Spinal cord (tissue), 10 donors: ENCODE data around the gene WDR90. TPM values are rescaled to one million over a fixed set of nuclear protein-coding genes. Genes with fewer than 3 reads are reported as not detected.

ENCODE experiments used
- DNase-seq, 6 donors: peaks; one replicate each; pipeline versions ENCODE4 v3.0.0 to v3.0.0-alpha.2; 2013 to 2015; ENCODE audit warnings: low spot score in 6 of 6, low read depth in 4 of 6
- H3K27ac ChIP-seq: one replicate; pipeline ENCODE4 v1.5.1; 2013; ENCODE audit warnings: low read depth, low read length, control low read depth
- H3K27me3 ChIP-seq: one replicate; pipeline ENCODE4 v1.6.1; 2013; ENCODE audit warnings: low read length; ENCODE audit not compliant: control insufficient read depth, insufficient read depth
- H3K36me3 ChIP-seq: one replicate; pipeline ENCODE4 v1.6.1; 2013; ENCODE audit warnings: low read length; ENCODE audit not compliant: control insufficient read depth, insufficient read depth
- H3K4me1 ChIP-seq: one replicate; pipeline ENCODE4 v1.6.1; 2013; ENCODE audit warnings: low read length; ENCODE audit not compliant: control insufficient read depth, insufficient read depth
- H3K4me3 ChIP-seq: one replicate; pipeline ENCODE4 v1.5.1; 2013; ENCODE audit warnings: low read depth, low read length, control low read depth
- H3K9me3 ChIP-seq: one replicate; pipeline ENCODE4 v1.6.1; 2013; ENCODE audit warnings: low read length; ENCODE audit not compliant: control insufficient read depth, insufficient read depth
- WGBS: methylation state at CpG from one replicate; pipeline ENCODE4 v1.1.5; 2013; ENCODE audit warnings: missing lambda C conversion rate; ENCODE audit not compliant: insufficient coverage; 5-methylcytosine and 5-hydroxymethylcytosine counted together
- polyA plus RNA-seq, 2 donors: library from polyadenylated mRNA; unstranded; fragments of 120-200 nt; gene quantifications; one replicate each; pipeline ENCODE4 v1.2.1, GENCODE V29; 2013; ENCODE audit not compliant: insufficient read length in 2 of 2
- total RNA-seq, 2 donors: library from RNA; depleted of rRNA in 1 of 2; stranded (reverse); fragments of 120-200 nt in 1 of 2; fragments of >200 nt in 1 of 2; gene quantifications; one replicate each; pipeline versions ENCODE4 v1.2.3 to v1.2.4, GENCODE V29; 2013 to 2014
- donor health status: healthy.

The WDR90 gene
- total and polyA plus RNA-seq, 4 donors: 8.3 to 63.1 (median 39.2) TPM

- no peak overlapping the region for H3K27ac ChIP-seq
- 90% methylated on average over 23 of the region's 25 CpGs for WGBS
- no peak overlapping the region for H3K4me3 ChIP-seq
- peaks cover 51% of the 10 kb centered on the region for H3K4me1 ChIP-seq
- H3K27me3 ChIP-seq: no peaks in the 10 kb centered on the region
- peaks cover 68% of the 10 kb centered on the region for H3K36me3 ChIP-seq
- H3K9me3 ChIP-seq: no peaks in the 10 kb centered on the region
- no peak for DNase-seq
These were observed 1.8 kb upstream of the WDR90 start for GRCh38 chr16:647173-647902.

GRCh38 chr16:648071-648780 is 939 bp upstream of the WDR90 start:
- peak in 1 of 6 donors; percentile 11 for DNase-seq
- peaks cover 42% of the 10 kb centered on the region for H3K4me1 ChIP-seq
- H3K36me3 ChIP-seq: peaks cover 77% of the 10 kb centered on the region
- 39% methylated on average over 22 of the region's 24 CpGs for WGBS
- H3K27ac ChIP-seq: peak overlapping the region; percentile 75
- no peaks in the 10 kb centered on the region for H3K9me3 ChIP-seq
- H3K27me3 ChIP-seq: no peaks in the 10 kb centered on the region
- H3K4me3 ChIP-seq: peak overlapping the region; percentile 66

- Histone ChIP-seq H3K4me3 (peak overlapping the region; percentile 66), H3K27ac (no peak overlapping the region), H3K9me3 (no peaks in the 10 kb centered on the region), H3K4me1 (peaks cover 37% of the 10 kb centered on the region), H3K27me3 (no peaks in the 10 kb centered on the region), H3K36me3 (peaks cover 82% of the 10 kb centered on the region)
- no peak for DNase-seq
- 2% methylated on average over 44 of the region's 44 CpGs for WGBS
These were observed 466 bp downstream of the WDR90 start for GRCh38 chr16:649631-650030.

GRCh38 chr16:651844-652243 is 2.7 kb downstream of the WDR90 start:
- no peak overlapping the region for H3K4me3 ChIP-seq
- H3K27ac ChIP-seq: no peak overlapping the region
- H3K4me1 ChIP-seq: peaks cover 30% of the 10 kb centered on the region
- peaks cover 85% of the 10 kb centered on the region for H3K36me3 ChIP-seq
- 93% methylated on average over 22 of the region's 22 CpGs for WGBS
- H3K27me3 ChIP-seq: no peaks in the 10 kb centered on the region
- DNase-seq: no peak
- no peaks in the 10 kb centered on the region for H3K9me3 ChIP-seq

- DNase-seq: no peak
- H3K27me3 ChIP-seq: no peaks in the 10 kb centered on the region
- H3K4me3 ChIP-seq: no peak overlapping the region
- H3K27ac ChIP-seq: no peak overlapping the region
- H3K36me3 ChIP-seq: peaks cover 85% of the 10 kb centered on the region
- peaks cover 23% of the 10 kb centered on the region for H3K4me1 ChIP-seq
- H3K9me3 ChIP-seq: no peaks in the 10 kb centered on the region
- 86% methylated on average over 28 of the region's 28 CpGs for WGBS
These were observed 3.5 kb downstream of the WDR90 start for GRCh38 chr16:652454-653305.

GRCh38 chr16:654034-654433 is 4.9 kb downstream of the WDR90 start:
- Histone ChIP-seq H3K27ac (no peak overlapping the region), H3K4me1 (peaks cover 11% of the 10 kb centered on the region), H3K27me3 (no peaks in the 10 kb centered on the region), H3K4me3 (no peak overlapping the region), H3K9me3 (no peaks in the 10 kb centered on the region), H3K36me3 (peaks cover 90% of the 10 kb centered on the region)
- 93% methylated on average over 11 of the region's 12 CpGs for WGBS
- no peak for DNase-seq

GRCh38 chr16:657487-657886 is 8.3 kb downstream of the WDR90 start:
- 95% methylated on average over 22 of the region's 22 CpGs for WGBS
- Histone ChIP-seq H3K27me3 (no peaks in the 10 kb centered on the region), H3K9me3 (no peaks in the 10 kb centered on the region), H3K36me3 (peaks cover 96% of the 10 kb centered on the region), H3K4me1 (peaks cover 15% of the 10 kb centered on the region), H3K27ac (no peak overlapping the region), H3K4me3 (no peak overlapping the region)
- no peak for DNase-seq

GRCh38 chr16:658679-659571 is 9.8 kb downstream of the WDR90 start:
- no peak for DNase-seq
- 89% methylated on average over 35 of the region's 35 CpGs for WGBS
- Histone ChIP-seq H3K27ac (no peak overlapping the region), H3K27me3 (no peaks in the 10 kb centered on the region), H3K4me3 (no peak overlapping the region), H3K4me1 (peaks cover 15% of the 10 kb centered on the region), H3K9me3 (no peaks in the 10 kb centered on the region), H3K36me3 (peaks cover 91% of the 10 kb centered on the region)

- no peak for DNase-seq
- Histone ChIP-seq H3K27ac (no peak overlapping the region), H3K4me1 (peaks cover 15% of the 10 kb centered on the region), H3K27me3 (no peaks in the 10 kb centered on the region), H3K4me3 (no peak overlapping the region), H3K9me3 (no peaks in the 10 kb centered on the region), H3K36me3 (peaks cover 92% of the 10 kb centered on the region)
- 85% methylated on average over 20 of the region's 20 CpGs for WGBS
These were observed 10.5 kb downstream of the WDR90 start for GRCh38 chr16:659618-660017.
